NCI-H1105 (cell line): ENCODE measurements around the gene ABHD15.

Experiments
- DNase-seq: peaks from one replicate; lab custom pipeline; 2025; lab: John Stamatoyannopoulos, UW

ABHD15 gene, protein sequence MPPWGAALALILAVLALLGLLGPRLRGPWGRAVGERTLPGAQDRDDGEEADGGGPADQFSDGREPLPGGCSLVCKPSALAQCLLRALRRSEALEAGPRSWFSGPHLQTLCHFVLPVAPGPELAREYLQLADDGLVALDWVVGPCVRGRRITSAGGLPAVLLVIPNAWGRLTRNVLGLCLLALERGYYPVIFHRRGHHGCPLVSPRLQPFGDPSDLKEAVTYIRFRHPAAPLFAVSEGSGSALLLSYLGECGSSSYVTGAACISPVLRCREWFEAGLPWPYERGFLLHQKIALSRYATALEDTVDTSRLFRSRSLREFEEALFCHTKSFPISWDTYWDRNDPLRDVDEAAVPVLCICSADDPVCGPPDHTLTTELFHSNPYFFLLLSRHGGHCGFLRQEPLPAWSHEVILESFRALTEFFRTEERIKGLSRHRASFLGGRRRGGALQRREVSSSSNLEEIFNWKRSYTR

DNA sequence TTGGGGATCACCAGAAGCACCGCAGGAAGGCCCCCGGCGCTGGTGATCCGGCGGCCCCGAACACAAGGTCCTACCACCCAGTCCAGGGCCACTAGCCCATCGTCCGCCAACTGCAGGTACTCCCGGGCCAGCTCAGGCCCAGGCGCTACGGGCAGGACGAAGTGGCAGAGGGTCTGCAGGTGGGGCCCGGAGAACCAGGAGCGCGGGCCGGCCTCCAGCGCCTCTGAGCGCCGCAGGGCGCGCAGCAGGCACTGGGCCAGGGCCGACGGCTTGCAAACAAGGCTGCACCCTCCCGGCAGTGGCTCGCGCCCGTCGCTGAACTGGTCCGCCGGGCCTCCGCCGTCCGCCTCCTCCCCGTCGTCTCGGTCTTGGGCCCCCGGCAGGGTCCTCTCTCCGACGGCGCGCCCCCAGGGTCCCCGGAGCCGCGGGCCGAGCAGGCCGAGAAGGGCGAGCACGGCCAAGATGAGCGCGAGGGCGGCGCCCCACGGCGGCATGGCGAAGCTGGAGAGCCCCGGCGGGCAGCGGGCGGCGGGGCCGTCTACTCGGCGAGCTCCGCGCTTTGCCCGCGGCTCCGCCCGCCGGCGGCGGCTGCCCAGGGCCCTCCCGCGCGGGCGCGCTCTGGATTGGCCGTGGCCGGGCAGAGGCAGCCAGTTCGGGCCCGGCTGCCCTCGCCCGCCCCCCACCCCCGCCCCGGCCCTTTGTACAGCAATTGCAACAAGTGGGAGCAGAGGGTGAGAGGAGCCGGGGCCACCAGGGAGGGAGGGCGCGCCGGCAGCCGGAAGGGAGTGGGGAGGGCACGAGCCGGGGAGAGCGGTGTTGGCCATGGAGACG lies at the start of gene ABHD15:
ABHD15 (minus strand) TSS at position 565 of the 831 bp plus-strand sequence; CDS start at position 494, 71 bp downstream.
- DNase-seq, result peak; percentile 48

DNA sequence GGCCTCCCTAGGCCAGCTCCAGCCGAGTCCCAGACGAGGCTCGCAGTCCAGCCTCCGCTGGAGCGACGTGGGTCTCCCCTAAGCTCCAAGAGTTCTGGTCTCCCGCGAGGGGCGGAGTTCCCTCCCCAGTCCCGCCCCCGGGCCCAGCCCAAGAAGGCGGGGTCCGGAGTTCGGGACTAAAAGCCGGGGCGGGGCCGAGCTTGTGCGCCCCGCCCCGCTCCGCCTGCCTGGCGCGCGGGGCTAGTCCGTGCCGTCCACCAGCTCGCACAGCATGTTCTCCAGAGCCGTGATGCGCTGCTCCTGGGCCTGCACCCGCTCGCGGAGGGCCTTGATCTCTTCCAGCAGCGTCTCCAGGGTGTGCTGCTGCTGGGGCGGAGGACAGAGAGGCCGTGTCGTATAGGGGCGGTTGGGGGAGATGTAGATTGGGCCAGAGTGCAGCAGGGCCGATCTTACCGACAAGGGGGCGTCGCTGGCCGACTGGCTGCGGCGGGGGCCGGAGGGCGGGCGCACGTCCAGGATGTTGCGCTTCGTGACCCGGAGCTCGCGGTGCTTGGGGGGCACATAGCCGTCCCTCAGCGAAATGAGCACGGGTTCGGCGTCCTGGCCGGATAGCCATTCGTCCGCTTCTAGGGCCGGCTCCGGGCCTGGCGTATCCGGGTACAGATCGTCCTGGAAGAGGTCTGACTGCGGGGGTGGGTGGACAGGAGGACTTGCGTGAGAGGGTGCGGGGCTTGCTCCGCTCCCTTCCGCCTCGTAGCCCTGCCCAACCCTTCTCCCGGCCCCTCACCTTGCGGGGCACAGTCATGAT lies 48.9 kb upstream of the ABHD15 start:
- DNase-seq, result peak; percentile 78

DNA sequence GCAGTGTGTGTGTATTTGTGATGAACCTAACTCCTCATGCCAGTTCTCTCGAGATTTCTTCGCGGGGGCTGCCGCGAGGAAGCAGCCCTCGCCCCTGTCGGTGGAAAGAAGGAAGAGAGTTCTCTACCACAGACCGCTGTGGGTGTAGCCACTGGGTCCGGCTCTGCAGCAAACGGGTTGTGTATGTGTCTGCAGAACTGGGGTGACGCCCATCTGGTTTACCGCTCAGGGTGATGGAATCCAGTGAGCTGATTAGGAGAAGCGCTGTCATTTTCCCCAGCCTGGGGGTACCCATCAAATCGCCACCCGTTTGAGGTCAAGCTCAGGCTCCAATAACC lies 48.2 kb upstream of the ABHD15 start:
- no peak for DNase-seq

DNA sequence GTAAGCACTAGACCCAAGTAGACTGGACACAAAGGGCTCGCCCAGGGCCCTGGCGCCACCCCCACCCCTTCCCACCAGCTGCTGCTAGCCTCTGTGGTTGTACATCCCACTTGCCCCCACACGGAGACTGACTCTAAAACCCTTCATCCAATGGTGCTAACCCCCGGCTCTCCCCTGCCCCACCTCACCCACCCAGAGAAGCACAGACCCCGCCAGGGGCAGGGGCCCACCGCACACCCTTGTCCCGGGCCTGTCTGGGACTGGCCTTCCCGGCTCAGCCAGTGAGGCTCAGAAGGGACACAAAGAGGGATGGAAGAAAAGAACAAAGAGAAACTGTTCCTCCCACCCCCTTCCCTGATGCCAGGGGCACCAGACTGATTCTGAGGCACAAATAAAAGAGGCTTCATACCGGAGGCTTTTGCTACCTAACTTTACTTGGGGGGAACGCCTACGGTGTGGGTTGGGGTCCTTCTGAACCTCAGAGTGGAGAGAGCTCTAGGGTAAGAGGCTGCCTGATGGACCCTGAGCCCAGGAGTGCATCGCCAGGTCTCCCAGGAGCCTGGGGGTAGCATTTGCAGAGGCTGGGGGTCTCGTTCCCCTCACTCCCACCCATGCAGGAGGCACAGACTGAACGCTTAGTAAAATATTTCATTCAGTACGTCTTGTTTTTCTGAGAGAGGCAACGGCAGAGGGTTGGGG lies 47.7 kb upstream of the ABHD15 start:
- no peak for DNase-seq

DNA sequence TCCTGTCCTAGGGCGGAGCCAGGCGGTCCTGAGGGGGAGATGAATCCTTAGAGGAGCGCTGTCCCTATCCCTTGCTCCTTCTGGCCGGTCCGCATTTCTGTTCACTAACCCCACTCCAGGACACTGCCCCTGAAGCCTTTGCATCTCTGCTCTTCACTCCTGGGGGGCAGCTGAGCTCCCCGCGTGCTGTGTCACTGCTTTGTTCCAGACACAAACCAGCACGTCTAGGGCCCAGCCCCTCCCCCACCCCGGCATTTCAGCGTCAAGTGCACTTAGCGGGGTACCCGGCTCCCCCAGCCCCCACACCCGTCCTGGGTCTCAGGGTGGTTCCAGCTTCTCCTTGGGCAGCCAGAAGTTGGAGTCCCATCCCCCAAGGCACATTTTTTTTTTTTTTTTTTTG lies 47.0 kb upstream of the ABHD15 start:
- DNase-seq, result no peak

DNA sequence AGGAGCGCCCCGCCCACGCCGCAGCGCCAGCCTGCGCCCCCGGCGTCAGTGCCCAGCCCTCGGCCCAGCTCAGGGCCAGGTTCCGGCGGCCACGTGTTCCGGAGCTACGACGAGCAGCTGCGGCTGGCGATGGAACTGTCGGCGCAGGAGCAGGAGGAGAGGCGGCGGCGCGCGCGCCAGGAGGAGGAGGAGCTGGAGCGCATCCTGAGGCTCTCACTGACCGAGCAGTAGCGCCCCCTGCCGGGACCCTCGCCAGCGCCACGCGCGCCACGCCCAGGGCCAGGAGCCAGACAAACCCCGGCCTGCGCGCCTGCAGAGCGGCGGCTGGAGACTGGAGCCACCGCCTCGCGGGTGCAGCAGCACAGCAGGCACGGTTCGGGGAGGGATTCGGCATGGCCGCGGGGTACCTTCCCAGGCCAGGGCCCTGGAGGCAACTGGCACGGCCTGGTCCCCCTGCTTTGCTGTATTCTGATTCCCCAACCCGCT lies 46.6 kb upstream of the ABHD15 start:
- DNase-seq, result no peak

DNA sequence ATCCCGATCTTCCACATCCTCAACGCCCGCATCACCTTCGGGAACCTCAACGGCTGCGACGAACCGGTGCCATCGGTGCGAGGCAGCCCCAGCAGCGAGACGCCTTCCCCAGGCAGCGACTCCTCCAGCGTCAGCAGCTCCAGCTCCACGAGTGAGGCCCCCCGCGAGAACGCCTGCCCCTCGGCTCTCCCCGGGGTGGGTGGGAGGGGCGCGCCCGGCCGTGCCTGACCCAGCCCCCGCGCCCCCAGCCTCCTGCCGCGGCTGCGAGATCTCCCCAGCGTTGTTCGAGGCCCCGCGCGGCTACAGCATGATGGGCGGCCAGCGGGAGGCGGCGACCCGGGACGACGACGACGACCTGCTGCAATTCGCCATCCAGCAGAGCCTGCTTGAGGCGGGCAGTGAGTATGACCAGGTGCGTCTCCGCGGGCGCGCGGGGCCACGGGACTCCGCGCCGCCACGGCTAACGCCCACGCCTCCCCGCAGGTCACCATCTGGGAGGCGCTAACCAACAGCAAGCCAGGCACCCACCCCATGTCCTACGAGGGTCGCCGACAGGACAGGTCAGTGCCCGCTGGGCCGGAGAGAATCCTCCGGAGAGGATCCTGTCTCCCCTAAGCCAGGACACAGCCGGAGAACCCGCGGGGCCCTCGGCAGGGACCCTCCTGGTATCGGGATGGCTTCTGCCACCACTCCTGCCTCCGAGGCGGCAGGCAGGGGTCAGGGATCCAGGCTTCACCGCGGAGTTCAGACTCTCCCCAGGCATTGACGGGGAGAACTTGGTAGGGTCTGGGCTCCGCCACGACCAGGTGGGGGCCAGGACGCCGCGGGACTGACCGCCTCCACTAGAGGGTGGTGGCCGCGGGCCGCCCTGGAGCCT lies 45.8 kb upstream of the ABHD15 start:
- no peak for DNase-seq

DNA sequence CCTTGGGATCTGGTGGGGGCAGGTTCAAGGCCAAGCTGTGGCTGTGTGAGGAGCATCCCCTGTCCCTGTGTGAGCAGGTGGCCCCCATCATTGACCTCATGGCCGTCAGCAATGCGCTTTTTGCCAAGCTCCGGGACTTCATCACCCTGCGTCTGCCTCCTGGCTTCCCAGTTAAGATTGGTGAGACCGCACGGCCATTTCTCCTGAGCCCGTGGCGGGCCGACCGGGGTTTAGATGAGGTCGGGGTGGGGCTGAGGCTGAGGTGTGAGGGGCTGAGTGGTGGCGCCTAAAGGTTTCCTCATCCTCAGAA lies 45.2 kb upstream of the ABHD15 start:
- no peak for DNase-seq

DNA sequence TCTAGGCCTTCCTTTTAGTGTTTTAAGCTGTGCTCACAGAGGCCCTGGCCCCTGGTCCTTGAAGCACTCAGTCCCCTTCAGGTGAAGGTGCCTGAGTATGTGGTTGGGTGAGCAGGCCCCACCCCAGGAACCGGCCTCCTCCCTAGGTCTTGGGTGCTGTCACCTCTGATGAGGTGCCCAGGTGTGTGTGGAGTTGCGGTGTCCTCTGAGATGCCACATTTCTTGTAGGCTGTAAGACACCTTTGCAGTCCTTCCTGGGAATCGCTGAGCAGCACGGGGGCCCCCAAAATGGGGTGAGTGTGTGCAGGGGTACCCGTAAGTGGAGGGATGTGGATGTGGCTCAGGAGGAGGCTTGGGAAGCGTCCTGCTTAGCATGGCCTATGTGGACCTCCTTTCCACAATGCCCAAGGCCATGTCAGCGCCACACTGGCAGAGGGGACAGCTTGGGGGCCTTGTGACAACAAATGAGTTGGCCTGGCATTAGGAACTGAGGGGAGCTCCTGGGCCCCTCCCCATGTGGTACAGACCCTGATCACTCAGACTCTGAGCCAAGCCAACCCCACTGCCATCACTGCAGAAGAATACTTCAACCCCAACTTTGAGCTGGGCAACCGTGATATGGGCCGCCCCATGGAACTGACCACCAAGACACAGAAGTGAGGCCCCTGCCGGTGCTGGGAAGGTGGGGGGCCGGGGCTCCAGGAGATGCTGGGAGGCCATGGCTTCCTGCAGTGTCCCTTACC lies 44.7 kb upstream of the ABHD15 start:
- no peak for DNase-seq

DNA sequence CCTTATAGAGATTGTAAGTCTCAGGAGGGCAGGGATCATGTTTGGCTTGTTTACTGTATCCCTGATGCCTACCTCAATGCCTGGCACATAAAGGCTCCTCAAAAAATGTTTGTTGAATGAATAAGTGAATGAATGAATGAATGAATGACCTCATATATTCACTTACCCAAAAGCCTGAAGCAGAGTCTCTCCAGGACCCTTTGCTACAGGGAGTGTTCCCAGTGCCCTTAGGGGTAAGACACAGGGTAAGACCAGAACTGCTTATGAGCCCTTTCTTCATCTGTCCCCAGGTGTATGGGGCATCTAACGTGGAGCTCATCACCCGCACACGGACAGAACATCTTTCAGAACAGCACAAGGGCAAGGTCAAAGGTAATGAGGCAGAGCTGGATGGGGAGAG lies 43.6 kb upstream of the ABHD15 start:
- no peak for DNase-seq

DNA sequence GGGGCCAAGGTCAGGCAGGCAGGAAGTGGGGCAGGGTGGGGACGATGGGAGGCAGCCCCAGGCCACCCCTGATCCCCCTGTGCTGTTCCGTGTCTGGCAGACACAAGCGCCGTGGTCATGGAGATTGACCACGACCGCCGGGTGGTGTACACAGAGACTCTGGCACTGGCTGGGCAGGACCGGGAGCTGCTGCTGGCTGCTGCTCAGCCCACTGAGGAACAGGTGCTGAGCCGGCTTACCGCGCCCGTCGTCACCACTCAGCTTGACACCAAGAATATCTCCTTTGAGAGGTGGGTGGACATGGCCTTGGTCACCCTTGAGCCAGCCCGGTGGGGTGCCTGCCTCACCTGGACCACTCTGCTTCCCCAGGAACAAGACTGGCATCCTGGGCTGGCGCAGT lies 42.1 kb upstream of the ABHD15 start:
- DNase-seq, result no peak

DNA sequence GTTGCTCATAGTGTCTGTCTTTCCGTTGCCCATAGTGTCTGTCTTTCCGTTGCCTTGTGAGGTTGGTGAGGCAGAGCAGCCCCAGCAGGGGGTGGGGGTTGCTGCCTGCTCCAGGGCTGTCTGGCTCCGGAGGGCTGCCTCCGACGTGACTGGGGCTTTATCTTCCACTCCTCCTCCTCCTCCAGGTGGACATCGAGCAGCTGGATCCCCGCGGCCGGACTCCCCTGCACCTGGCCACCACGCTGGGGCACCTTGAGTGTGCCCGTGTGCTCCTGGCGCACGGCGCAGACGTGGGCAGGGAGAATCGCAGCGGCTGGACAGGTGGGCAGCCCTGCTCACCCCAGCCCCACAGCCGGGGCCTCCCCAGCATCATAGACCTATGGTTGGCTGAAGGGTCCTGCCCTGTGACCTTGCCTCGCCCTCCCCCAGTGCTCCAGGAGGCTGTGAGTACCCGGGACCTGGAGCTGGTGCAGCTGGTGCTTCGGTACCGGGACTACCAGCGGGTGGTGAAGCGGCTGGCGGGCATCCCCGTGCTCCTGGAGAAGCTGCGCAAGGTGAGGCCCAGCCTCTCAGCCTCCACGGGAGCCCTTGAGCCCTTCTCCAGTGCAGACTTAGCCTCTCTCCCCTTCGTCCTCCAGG lies 40.8 kb upstream of the ABHD15 start:
- DNase-seq, result no peak

DNA sequence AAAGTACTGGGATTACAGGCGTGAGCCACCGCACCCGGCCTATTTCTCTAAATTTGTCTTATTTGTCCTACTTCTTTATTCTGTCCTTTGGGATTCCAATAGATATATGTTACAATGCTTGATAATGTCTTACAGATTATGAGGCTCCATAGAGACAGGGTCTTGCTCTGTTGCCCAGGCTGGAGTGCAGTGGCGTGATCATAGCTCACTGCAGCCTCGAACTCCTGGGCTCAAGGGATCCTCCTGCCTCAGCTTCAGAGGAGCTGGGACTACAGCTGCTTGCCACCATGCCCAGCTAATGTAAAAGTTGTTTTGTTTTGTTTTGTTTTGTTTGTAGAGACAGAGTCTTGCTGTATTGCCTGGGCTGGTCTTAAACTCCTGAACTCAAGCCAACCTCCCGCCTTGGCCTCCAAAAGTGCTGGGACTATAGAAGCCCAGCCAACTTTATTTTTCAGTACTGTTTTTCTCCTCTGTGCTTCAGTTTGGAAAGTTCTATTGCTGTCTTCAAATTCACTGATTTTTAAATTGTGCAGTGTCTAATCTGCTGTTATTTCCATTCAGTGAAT lies 36.4 kb upstream of the ABHD15 start:
- no peak for DNase-seq

DNA sequence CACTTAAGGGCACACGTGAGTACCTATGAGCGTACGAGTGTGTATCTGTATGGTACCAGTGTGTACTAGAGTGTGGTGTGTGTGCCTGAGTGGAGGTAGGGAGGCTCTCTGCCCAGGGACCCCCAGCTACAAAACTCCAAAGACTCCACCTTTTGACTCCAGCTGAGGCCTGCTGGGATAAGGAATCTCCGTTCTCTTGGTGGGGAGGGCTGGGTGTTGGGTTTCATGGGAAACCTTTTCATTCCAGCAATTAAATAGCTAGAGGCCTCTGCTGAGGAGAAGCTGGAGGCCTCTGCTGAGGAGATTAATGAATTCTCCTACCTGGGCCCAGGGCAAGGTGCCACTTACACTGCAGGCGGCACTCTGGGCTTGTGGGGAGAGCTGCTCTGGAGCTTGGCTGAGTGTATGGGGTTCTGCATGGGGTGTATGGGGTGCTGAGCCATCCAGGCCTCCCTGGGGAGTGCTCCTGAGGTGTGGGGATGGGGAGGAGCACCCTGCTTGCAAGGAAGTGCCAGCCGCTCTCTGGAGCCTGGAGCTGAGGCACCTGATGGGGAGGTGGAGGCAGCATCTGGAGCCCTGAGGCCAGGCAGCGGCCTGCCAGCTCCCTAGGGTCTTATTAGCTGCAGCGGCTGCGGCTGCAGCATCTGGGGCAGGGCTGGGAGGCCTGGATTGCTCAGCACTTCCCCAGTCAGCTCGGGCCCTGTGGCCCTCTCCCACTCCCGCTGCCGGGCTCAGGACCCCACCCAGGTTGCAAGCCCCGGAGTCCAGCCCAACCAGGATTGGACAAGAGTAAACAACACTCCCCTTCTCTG lies 30.7 kb upstream of the ABHD15 start:
- no peak for DNase-seq

DNA sequence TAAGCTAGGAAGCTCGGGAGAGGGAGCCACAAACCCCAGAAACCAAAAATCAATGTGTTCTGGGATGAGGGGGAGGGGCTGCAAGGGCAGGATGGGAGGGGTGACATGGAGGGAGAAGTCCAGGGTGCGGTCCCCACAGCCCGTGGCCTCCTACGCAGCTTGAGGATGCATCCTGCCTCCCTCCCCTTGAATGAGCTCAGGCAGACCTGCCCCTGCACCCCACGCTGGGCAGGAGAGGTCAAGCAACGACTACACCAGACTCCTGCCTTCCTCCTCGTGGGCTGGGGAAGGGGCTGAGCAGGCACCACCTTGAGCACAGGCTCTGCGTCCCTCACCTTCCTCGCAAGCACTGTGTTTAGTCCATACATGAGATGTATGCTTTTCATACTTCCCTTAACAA lies 30.0 kb upstream of the ABHD15 start:
- DNase-seq, result no peak

DNA sequence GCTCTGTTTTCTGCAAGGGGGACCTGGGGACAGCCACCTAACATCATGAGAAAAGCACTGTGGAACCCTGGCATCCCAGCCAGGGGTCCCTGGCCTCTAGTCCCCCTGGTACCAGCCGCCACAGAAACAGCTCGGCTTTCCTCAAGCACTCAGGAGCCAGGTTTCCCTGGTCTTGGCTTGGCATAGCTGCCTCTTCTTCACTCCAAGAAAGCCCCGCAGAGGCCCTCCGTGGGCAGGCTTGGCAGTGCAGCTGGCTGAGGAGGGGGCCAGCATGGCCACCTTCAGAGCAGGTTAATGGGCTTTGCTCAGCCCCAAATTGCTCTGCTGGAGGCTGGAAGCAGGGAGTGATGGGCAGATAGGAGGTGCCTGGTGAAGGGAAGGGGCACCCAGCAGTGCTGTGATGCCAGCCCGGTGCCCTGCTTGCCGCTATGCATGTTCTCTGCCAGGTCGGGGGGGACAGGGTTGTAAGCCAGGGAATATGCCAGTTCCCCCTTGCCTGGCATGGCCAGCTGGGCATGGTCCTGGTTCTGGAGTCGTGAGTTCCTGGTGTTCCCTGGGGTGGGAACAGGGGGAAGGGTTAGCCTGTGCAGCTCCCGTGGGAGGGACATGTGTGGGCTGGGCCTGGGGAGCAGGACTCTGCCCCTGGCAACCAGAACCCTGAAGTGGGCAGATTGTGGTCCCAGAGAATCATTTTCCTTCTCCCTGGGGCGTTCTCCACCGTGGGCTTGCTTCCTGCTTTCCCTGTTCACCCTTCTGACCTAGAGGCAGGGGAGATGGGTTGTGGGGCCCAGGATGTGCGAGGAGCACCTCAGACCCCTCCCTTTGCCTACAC lies 29.3 kb upstream of the ABHD15 start:
- no peak for DNase-seq
